PC-3 (cell line): ENCODE measurements around the gene MAGI1. TPM values are rescaled to one million over a fixed set of nuclear protein-coding genes. Genes with fewer than 3 reads are reported as not detected.

Experiments
- ATAC-seq: fragments of 200-7000 bp; cut with Tn5 transposase; 2 replicates; pipeline ENCODE4 v1.9.1; 2020; ENCODE audit warnings: mild to moderate bottlenecking, moderate library complexity
- BruUV-seq: library from RNA; stranded (reverse); fragments of 400-500 nt; replicated peaks from 2 replicates; lab custom pipeline; 2021; lab: Mats Ljungman, UMichigan
- CTCF ChIA-PET: fragments of 300-600 bp; sonication (Branson Sonifier 250); formaldehyde crosslinking; loops from one replicate; lab custom pipeline; 2022; ENCODE audit warnings: antibody characterized with exemption; lab: Charles Lee
- POLR2A ChIA-PET: fragments of 300-600 bp; sonication (Branson Sonifier 250); formaldehyde crosslinking; loops from one replicate; lab custom pipeline; 2022; ENCODE audit warnings: antibody characterized with exemption; ENCODE audit not compliant: unreplicated experiment; lab: Charles Lee
- DNase-seq: peaks from one replicate; pipeline ENCODE4 v3.0.0-alpha.2; 2015
- H2AFZ ChIP-seq: fragments of 300-600 bp; sonication (generic); 2 replicates; pipeline ENCODE4 v1.6.0; 2016; ENCODE audit warnings: antibody characterized with exemption, low read length
- H3F3A ChIP-seq: fragments of 300-600 bp; sonication (generic); one replicate; pipeline ENCODE4 v1.6.0; 2017; ENCODE audit warnings: antibody characterized with exemption, low read length, control low read depth, mild to moderate bottlenecking; ENCODE audit not compliant: unreplicated experiment
- H3K27ac ChIP-seq: fragments of 300-600 bp; sonication (generic); 2 replicates; pipeline ENCODE4 v1.5.1; 2016; ENCODE audit warnings: mild to moderate bottlenecking, low read length
- H3K27me3 ChIP-seq: fragments of 300-600 bp; sonication (generic); 2 replicates; pipeline ENCODE4 v1.6.1; 2016; ENCODE audit warnings: low read length, mixed read lengths
- H3K36me3 ChIP-seq: fragments of 300-600 bp; sonication (generic); 2 replicates; pipeline ENCODE4 v1.6.1; 2016; ENCODE audit warnings: low read depth, mixed run types, low read length, mixed read lengths
- H3K4me1 ChIP-seq: fragments of 300-600 bp; sonication (generic); 2 replicates; pipeline ENCODE4 v1.5.1; 2016; ENCODE audit warnings: low read length; ENCODE audit not compliant: insufficient read depth
- H3K4me2 ChIP-seq: fragments of 300-600 bp; sonication (generic); 2 replicates; pipeline ENCODE4 v1.6.0; 2016; ENCODE audit warnings: low read length
- H3K4me3 ChIP-seq: fragments of 300-600 bp; sonication (generic); 2 replicates; pipeline ENCODE4 v1.5.1; 2016; ENCODE audit warnings: mild to moderate bottlenecking, low read length, mixed read lengths
- H3K79me2 ChIP-seq: fragments of 300-600 bp; sonication (generic); 2 replicates; pipeline ENCODE4 v1.6.1; 2017; ENCODE audit warnings: low read length, mixed read lengths
- H3K9ac ChIP-seq: fragments of 300-600 bp; sonication (generic); 2 replicates; pipeline ENCODE4 v1.6.0; 2016; ENCODE audit warnings: mild to moderate bottlenecking, low read length
- H3K9me2 ChIP-seq: fragments of 300-600 bp; sonication (generic); replicated peaks from 2 replicates; pipeline ENCODE4 v1.6.1; 2016; ENCODE audit warnings: mixed run types, low read length, mixed read lengths
- H3K9me3 ChIP-seq: fragments of 300-600 bp; sonication (generic); 2 replicates; pipeline ENCODE4 v1.6.1; 2016; ENCODE audit warnings: low read length, mixed read lengths
- H4K20me1 ChIP-seq: fragments of 300-600 bp; sonication (generic); 2 replicates; pipeline ENCODE4 v1.6.1; 2016; ENCODE audit warnings: low read length, mixed read lengths
- CTCF ChIP-seq: fragments of 300-600 bp; sonication (generic); conservative IDR thresholded peaks from 2 replicates; pipeline ENCODE4 v1.5.1; 2017; ENCODE audit warnings: antibody characterized with exemption, low read depth, mild to moderate bottlenecking, low read length
- EZH2 ChIP-seq: fragments of 300-600 bp; sonication (generic); IDR thresholded peaks from one replicate; pipeline ENCODE4 v1.6.1; 2017; ENCODE audit warnings: antibody characterized with exemption, mild to moderate bottlenecking, low read length; ENCODE audit not compliant: unreplicated experiment
- EZH2phosphoT487 ChIP-seq: fragments of 300-600 bp; sonication (generic); IDR thresholded peaks from 2 replicates; pipeline ENCODE4 v1.6.1; 2018; ENCODE audit warnings: mild to moderate bottlenecking, antibody characterized with exemption, low read length, borderline replicate concordance
- intact Hi-C: fragments of 100-400 bp; cut with micrococcal nuclease; formaldehyde crosslinking; loops from 2 replicates; pipeline ENCODE4 v1.9.0; 2023
- total RNA-seq: library from RNA; depleted of rRNA; stranded (reverse); fragments of >200 nt; gene quantifications from 2 replicates; pipeline ENCODE4 v1.2.3, GENCODE V29; 2014

Gene MAGI1
- total RNA-seq, 1 experiment from 2014 or later, result 8.9 TPM

- no peaks in the 10 kb centered on the region for H3K36me3 ChIP-seq
- H3K9me2 ChIP-seq, result no peaks in the 10 kb centered on the region
- no peaks in the 10 kb centered on the region for H4K20me1 ChIP-seq
- ATAC-seq, result peak; percentile 94
- no peaks in the 10 kb centered on the region for H3K27me3 ChIP-seq
- H3K4me1 ChIP-seq, result no peaks in the 10 kb centered on the region
- ChIA-PET POLR2A (no interaction called here), CTCF (no interaction called here)
- H3K9ac ChIP-seq, result no peak overlapping the region
- DNase-seq, result peak; percentile 61
- H3K79me2 ChIP-seq, result no peaks in the 10 kb centered on the region
- H3K4me2 ChIP-seq, result no peak overlapping the region
- no peak overlapping the region for H3K4me3 ChIP-seq
- TF ChIP-seq EZH2phosphoT487 (no peak), CTCF (peak; percentile 65), EZH2 (no peak)
- no peaks in the 10 kb centered on the region for H3K9me3 ChIP-seq
- BruUV-seq, result no TSS peak
- no peaks in the 10 kb centered on the region for H3F3A ChIP-seq
- H3K27ac ChIP-seq, result no peak overlapping the region
- intact Hi-C loops, result loop anchor here (2.0 to 5.0 kb wide), 3 partner anchors 95 to 390 kb away; no protein-coding TSS in a partner anchor
- H2AFZ ChIP-seq, result no peak overlapping the region
Observed at GRCh38 chr3:65342084-65342683, 696.5 kb downstream of the MAGI1 start.

- intact Hi-C loops, result no loop called here
- POLR2A ChIA-PET, result no interaction called here
- CTCF ChIA-PET, result no interaction called here
Observed at GRCh38 chr3:65339192-65339740, 699.5 kb downstream of the MAGI1 start.

More at GRCh38 chr3:65339192-65339740, 699.5 kb downstream of the MAGI1 start:
- Histone ChIP-seq H3K9me2 (no peaks in the 10 kb centered on the region), H3K27ac (no peak overlapping the region), H3F3A (no peaks in the 10 kb centered on the region), H3K4me3 (no peak overlapping the region), H3K4me2 (no peak overlapping the region), H3K4me1 (no peaks in the 10 kb centered on the region), H3K79me2 (no peaks in the 10 kb centered on the region), H4K20me1 (no peaks in the 10 kb centered on the region), H3K9ac (no peak overlapping the region), H2AFZ (no peak overlapping the region), H3K36me3 (no peaks in the 10 kb centered on the region), H3K27me3 (no peaks in the 10 kb centered on the region; the same call in 1 of the 2 replicates), H3K9me3 (no peaks in the 10 kb centered on the region)
- ATAC-seq, result no peak
- no peak for DNase-seq
- no peak for TF ChIP-seq EZH2phosphoT487
- no peak for TF ChIP-seq CTCF
- no peak for TF ChIP-seq EZH2
- BruUV-seq, result no TSS peak
